Esophagus muscularis mucosa (tissue), 3 donors: ENCODE data around the gene POLR3E.

ENCODE experiments used
- CTCF ChIP-seq, 3 experiments: fragments of 200-600 bp in 2 of 3; fragments of 450-650 bp in 1 of 3; sonication (generic) in 2 of 3; IDR thresholded peaks; one replicate each; pipeline ENCODE4 v1.5.1; 2017 to 2019; ENCODE audit warnings: antibody characterized with exemption in 3 of 3, mild to moderate bottlenecking in 2 of 3, moderate library complexity in 1 of 3
- POLR2A ChIP-seq: fragments of 450-650 bp; IDR thresholded peaks from one replicate; pipeline ENCODE4 v1.6.1; 2017; ENCODE audit warnings: antibody characterized with exemption, moderate library complexity, mild to moderate bottlenecking, low read depth
- POLR2AphosphoS5 ChIP-seq, 2 donors: sonication (generic); formaldehyde crosslinking; IDR thresholded peaks; one replicate each; pipeline ENCODE4 v1.6.1; 2017; ENCODE audit warnings: antibody characterized with exemption in 2 of 2

GRCh38 chr16:22381392-22381791, 84.2 kb downstream of the POLR3E start:
- TF ChIP-seq CTCF (IDR thresholded peaks at IDR 0.05) (no peak), POLR2AphosphoS5 (IDR thresholded peaks at IDR 0.05) (no peak), POLR2A (no peak)
